Activated T-helper 9 cell treated with anti-CD3 and anti-CD28 coated beads, Interleukin-2, amount 50 U/mL, for 16 hours (primary cell): ENCODE results near the gene PDS5B.

Source experiments
- DNase-seq: peaks from one replicate; pipeline ENCODE4 v3.0.0-alpha.2; 2020; ENCODE audit warnings: low read depth

The PDS5B gene

GRCh38 chr13:32731074-32731473, 144.8 kb downstream of the PDS5B start:
- DNase-seq = no peak

GRCh38 chr13:32731576-32731975, 145.3 kb downstream of the PDS5B start:
- no peak for DNase-seq

GRCh38 chr13:32733690-32734089, 147.4 kb downstream of the PDS5B start:
- no peak for DNase-seq

- no peak for DNase-seq
These were observed 148.3 kb downstream of the PDS5B start for GRCh38 chr13:32734511-32734910.

GRCh38 chr13:32735859-32736258, 149.6 kb downstream of the PDS5B start:
- DNase-seq = no peak

GRCh38 chr13:32736648-32737047, 150.4 kb downstream of the PDS5B start:
- no peak for DNase-seq

- DNase-seq = no peak
These were observed 150.9 kb downstream of the PDS5B start for GRCh38 chr13:32737111-32737571.

GRCh38 chr13:32737679-32738078, 151.4 kb downstream of the PDS5B start:
- no peak for DNase-seq

- no peak for DNase-seq
These were observed 159.3 kb downstream of the PDS5B start for GRCh38 chr13:32745509-32745908.

- no peak for DNase-seq
These were observed 160.2 kb downstream of the PDS5B start for GRCh38 chr13:32746474-32746873.

- no peak for DNase-seq
These were observed 162.1 kb downstream of the PDS5B start for GRCh38 chr13:32748305-32748704.

- no peak for DNase-seq
These were observed 165.1 kb downstream of the PDS5B start for GRCh38 chr13:32751340-32751739.

GRCh38 chr13:32752311-32752710, 166.1 kb downstream of the PDS5B start:
- DNase-seq = no peak

GRCh38 chr13:32752997-32753606, 166.8 kb downstream of the PDS5B start:
- DNase-seq = no peak

GRCh38 chr13:32754179-32754578, 167.9 kb downstream of the PDS5B start:
- no peak for DNase-seq

GRCh38 chr13:32759152-32759551, 172.9 kb downstream of the PDS5B start:
- DNase-seq = no peak

- no peak for DNase-seq
These were observed 175.2 kb downstream of the PDS5B start for GRCh38 chr13:32761472-32761871.

- DNase-seq = no peak
These were observed 192.9 kb downstream of the PDS5B start for GRCh38 chr13:32779119-32779518.

GRCh38 chr13:32781906-32782305, 195.7 kb downstream of the PDS5B start:
- DNase-seq = no peak

GRCh38 chr13:32783067-32783466, 196.8 kb downstream of the PDS5B start:
- DNase-seq = no peak

- DNase-seq = no peak
These were observed 204.5 kb downstream of the PDS5B start for GRCh38 chr13:32790731-32791130.

- DNase-seq = no peak
These were observed 205.4 kb downstream of the PDS5B start for GRCh38 chr13:32791545-32792172.

GRCh38 chr13:32796754-32797153, 210.5 kb downstream of the PDS5B start:
- DNase-seq = no peak

GRCh38 chr13:32802159-32802558, 215.9 kb downstream of the PDS5B start:
- DNase-seq = no peak
